ENCODE measurements around the gene TNFRSF19.

Gene TNFRSF19

GRCh38 chr13:23680845-23681669 lies 110.8 kb downstream of the TNFRSF19 start:
- Histone ChIP-seq H3K9ac (ENCODE audit: low read depth, low read length, poor library complexity) (no peak overlapping the region), H2BK5ac (ENCODE audit: low read length) (no peak overlapping the region), H4K91ac (ENCODE audit: low read depth, low read length, poor library complexity) (no peak overlapping the region), H3K36me3 (replicated peaks in 1 of 2; ENCODE audit: control insufficient read depth in 2 of 2, insufficient read depth in 2 of 2, low read length in 2 of 2) (no peaks in the 10 kb centered on the region), H3K14ac (ENCODE audit: low read length) (no peak overlapping the region), H3K27me3 (ENCODE audit: control insufficient read depth in 3 of 3, insufficient read depth in 3 of 3, low read depth in 1 of 3, low read length in 3 of 3) (no peaks in the 10 kb centered on the region), H3K79me1 (ENCODE audit: low read depth, low read length) (no peaks in the 10 kb centered on the region), H3K18ac (ENCODE audit: low read length) (no peak overlapping the region), H2BK12ac (ENCODE audit: low read length) (no peak overlapping the region), H3K4me1 (ENCODE audit: control insufficient read depth in 2 of 2, insufficient read depth in 1 of 2, low read depth in 1 of 2, low read length in 2 of 2) (peaks cover 2 to 3% of the 10 kb centered on the region in 2 donors), H2BK120ac (ENCODE audit: low read depth, low read length) (no peak overlapping the region), H3K4me3 (ENCODE audit: low read length in 2 of 2) (no peak overlapping the region), H3K23ac (ENCODE audit: low read depth, low read length, poor library complexity) (no peak overlapping the region), H3K4me2 (ENCODE audit: insufficient read depth, low read length, poor library complexity, severe bottlenecking) (no peak overlapping the region), H3K4ac (ENCODE audit: low read length) (no peak overlapping the region), H4K8ac (ENCODE audit: low read depth, low read length) (no peak overlapping the region), H3K27ac (replicated peaks; ENCODE audit: low read length) (no peak overlapping the region), H2AFZ (ENCODE audit: low read length) (peak overlapping the region; percentile 65), H2BK15ac (ENCODE audit: low read length) (no peak overlapping the region), H3K9me3 (replicated peaks in 1 of 2; ENCODE audit: control insufficient read depth in 2 of 2, insufficient read depth in 1 of 2, low read depth in 1 of 2, low read length in 2 of 2) (peaks cover 3 to 16% of the 10 kb centered on the region in 2 donors), H2AK5ac (ENCODE audit: low read depth, low read length) (no peak overlapping the region)
- WGBS, 2 donors (ENCODE audit: extremely low coverage in 2 of 2, insufficient read length in 2 of 2, insufficient replicate concordance in 1 of 2): no CpG with 5 or more reads among the region's 10 CpGs
- DNase-seq (ENCODE audit: low spot score): no peak

DNA sequence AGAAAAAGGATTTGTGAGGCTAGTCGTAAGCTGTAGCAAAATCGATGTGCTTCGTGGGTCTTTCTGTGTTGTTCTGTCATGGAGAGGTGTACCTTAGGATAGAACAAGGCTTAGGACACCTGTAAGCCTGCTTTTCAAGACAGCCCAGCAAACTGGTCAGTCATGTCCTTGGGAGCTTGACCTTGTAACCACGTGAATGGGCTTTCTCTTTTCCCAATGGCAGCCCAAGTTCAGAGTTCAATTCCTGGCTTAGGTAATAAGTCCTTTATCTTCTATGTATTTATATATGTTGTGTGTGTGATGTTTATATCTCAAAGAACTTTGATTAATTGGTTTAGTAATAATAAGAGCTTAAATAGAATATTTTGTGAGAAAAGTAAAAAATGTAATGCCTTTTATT lies 112.9 kb downstream of the TNFRSF19 start:
- Histone ChIP-seq H2BK12ac (ENCODE audit: low read length) (no peak overlapping the region), H3K4me1 (ENCODE audit: control insufficient read depth in 2 of 2, insufficient read depth in 1 of 2, low read depth in 1 of 2, low read length in 2 of 2) (peaks cover 2 to 3% of the 10 kb centered on the region in 2 donors), H3K18ac (ENCODE audit: low read length) (no peak overlapping the region), H2BK5ac (ENCODE audit: low read length) (no peak overlapping the region), H3K9me3 (replicated peaks in 1 of 2; ENCODE audit: control insufficient read depth in 2 of 2, insufficient read depth in 1 of 2, low read depth in 1 of 2, low read length in 2 of 2) (peaks cover under 1 to 16% of the 10 kb centered on the region in 2 donors), H3K36me3 (replicated peaks in 1 of 2; ENCODE audit: control insufficient read depth in 2 of 2, insufficient read depth in 2 of 2, low read length in 2 of 2) (no peaks in the 10 kb centered on the region), H4K91ac (ENCODE audit: low read depth, low read length, poor library complexity) (no peak overlapping the region), H2AK5ac (ENCODE audit: low read depth, low read length) (no peak overlapping the region), H4K8ac (ENCODE audit: low read depth, low read length) (no peak overlapping the region), H3K4ac (ENCODE audit: low read length) (no peak overlapping the region), H3K79me1 (ENCODE audit: low read depth, low read length) (no peaks in the 10 kb centered on the region), H3K23ac (ENCODE audit: low read depth, low read length, poor library complexity) (no peak overlapping the region), H3K27me3 (ENCODE audit: control insufficient read depth in 3 of 3, insufficient read depth in 3 of 3, low read depth in 1 of 3, low read length in 3 of 3) (no peaks in the 10 kb centered on the region), H3K4me3 (ENCODE audit: low read length in 2 of 2) (no peak overlapping the region), H3K4me2 (ENCODE audit: insufficient read depth, low read length, poor library complexity, severe bottlenecking) (no peak overlapping the region), H2BK120ac (ENCODE audit: low read depth, low read length) (no peak overlapping the region), H3K27ac (replicated peaks; ENCODE audit: low read length) (no peak overlapping the region), H3K14ac (ENCODE audit: low read length) (no peak overlapping the region), H2AFZ (ENCODE audit: low read length) (no peak overlapping the region), H2BK15ac (ENCODE audit: low read length) (no peak overlapping the region), H3K9ac (ENCODE audit: low read depth, low read length, poor library complexity) (no peak overlapping the region)
- DNase-seq (ENCODE audit: low spot score): no peak
- no CpG with 5 or more reads among the region's 4 CpGs for WGBS, 2 donors (ENCODE audit: extremely low coverage in 2 of 2, insufficient read length in 2 of 2, insufficient replicate concordance in 1 of 2)

- H3K9ac ChIP-seq (ENCODE audit: low read depth, low read length, poor library complexity): no peak overlapping the region
- DNase-seq (ENCODE audit: low spot score): peak; percentile 15
Observed at GRCh38 chr13:23684647-23685046, 114.4 kb downstream of the TNFRSF19 start.

DNA sequence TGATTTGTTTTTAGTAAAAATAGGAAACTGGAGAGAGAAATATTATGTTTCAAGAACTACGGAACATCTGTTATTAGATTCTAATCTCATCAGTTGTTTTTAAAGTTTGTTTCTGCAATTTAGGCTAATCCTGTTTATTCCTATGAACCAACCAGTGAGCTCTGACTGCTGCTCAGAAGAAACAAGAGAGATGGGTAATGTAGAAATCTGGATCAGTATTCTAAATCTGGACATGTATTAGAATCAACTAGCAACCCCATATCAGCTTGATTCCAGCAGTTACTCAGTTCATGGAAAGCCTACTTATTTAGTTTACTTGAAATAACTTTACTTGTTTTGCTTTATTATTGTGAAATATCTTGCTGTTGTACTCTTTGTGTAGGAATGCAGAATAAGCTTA lies 115.2 kb downstream of the TNFRSF19 start:
- peaks cover 2 to 3% of the 10 kb centered on the region in 2 donors for H3K4me1 ChIP-seq (ENCODE audit: control insufficient read depth in 2 of 2, insufficient read depth in 1 of 2, low read depth in 1 of 2, low read length in 2 of 2)
- H3K27me3 ChIP-seq (ENCODE audit: control insufficient read depth in 3 of 3, insufficient read depth in 3 of 3, low read depth in 1 of 3, low read length in 3 of 3): no peaks in the 10 kb centered on the region

More at GRCh38 chr13:23684647-23685046, 114.4 kb downstream of the TNFRSF19 start:
- H4K8ac ChIP-seq (ENCODE audit: low read depth, low read length): no peak overlapping the region
- no peak overlapping the region for H3K4ac ChIP-seq (ENCODE audit: low read length)
- no peak overlapping the region for H2BK15ac ChIP-seq (ENCODE audit: low read length)
- H3K4me2 ChIP-seq (ENCODE audit: insufficient read depth, low read length, poor library complexity, severe bottlenecking): no peak overlapping the region
- H3K4me1 ChIP-seq (ENCODE audit: control insufficient read depth in 2 of 2, insufficient read depth in 1 of 2, low read depth in 1 of 2, low read length in 2 of 2): peaks cover 2 to 3% of the 10 kb centered on the region in 2 donors
- H3K18ac ChIP-seq (ENCODE audit: low read length): no peak overlapping the region
- H3K79me1 ChIP-seq (ENCODE audit: low read depth, low read length): no peaks in the 10 kb centered on the region
- no peak overlapping the region for H2BK5ac ChIP-seq (ENCODE audit: low read length)
- no peak overlapping the region for H3K4me3 ChIP-seq (ENCODE audit: low read length in 2 of 2)
- no peak overlapping the region for H2AFZ ChIP-seq (ENCODE audit: low read length)
- no peak overlapping the region for H2BK120ac ChIP-seq (ENCODE audit: low read depth, low read length)
- H3K36me3 ChIP-seq (replicated peaks in 1 of 2; ENCODE audit: control insufficient read depth in 2 of 2, insufficient read depth in 2 of 2, low read length in 2 of 2): no peaks in the 10 kb centered on the region
- H3K27ac ChIP-seq (replicated peaks; ENCODE audit: low read length): no peak overlapping the region
- no peak overlapping the region for H4K91ac ChIP-seq (ENCODE audit: low read depth, low read length, poor library complexity)
- no peaks in the 10 kb centered on the region for H3K27me3 ChIP-seq (ENCODE audit: control insufficient read depth in 3 of 3, insufficient read depth in 3 of 3, low read depth in 1 of 3, low read length in 3 of 3)
- H3K14ac ChIP-seq (ENCODE audit: low read length): no peak overlapping the region
- no peak overlapping the region for H2AK5ac ChIP-seq (ENCODE audit: low read depth, low read length)
- WGBS, 2 donors (ENCODE audit: extremely low coverage in 2 of 2, insufficient read length in 2 of 2, insufficient replicate concordance in 1 of 2): no CpG with 5 or more reads among the region's 2 CpGs
- H3K23ac ChIP-seq (ENCODE audit: low read depth, low read length, poor library complexity): no peak overlapping the region
- no peak overlapping the region for H2BK12ac ChIP-seq (ENCODE audit: low read length)
- H3K9me3 ChIP-seq (replicated peaks in 1 of 2; ENCODE audit: control insufficient read depth in 2 of 2, insufficient read depth in 1 of 2, low read depth in 1 of 2, low read length in 2 of 2): peaks cover 0 to 12% of the 10 kb centered on the region in 2 donors

More for the DNA sequence above, 115.2 kb downstream of the TNFRSF19 start:
- Histone ChIP-seq H3K23ac (ENCODE audit: low read depth, low read length, poor library complexity) (no peak overlapping the region), H3K4me2 (ENCODE audit: insufficient read depth, low read length, poor library complexity, severe bottlenecking) (no peak overlapping the region), H3K79me1 (ENCODE audit: low read depth, low read length) (no peaks in the 10 kb centered on the region), H3K4ac (ENCODE audit: low read length) (no peak overlapping the region), H2AK5ac (ENCODE audit: low read depth, low read length) (no peak overlapping the region), H3K4me3 (ENCODE audit: low read length in 2 of 2) (no peak overlapping the region), H4K8ac (ENCODE audit: low read depth, low read length) (no peak overlapping the region), H2BK12ac (ENCODE audit: low read length) (no peak overlapping the region), H2BK120ac (ENCODE audit: low read depth, low read length) (no peak overlapping the region), H2AFZ (ENCODE audit: low read length) (no peak overlapping the region), H3K27ac (replicated peaks; ENCODE audit: low read length) (no peak overlapping the region), H3K36me3 (replicated peaks in 1 of 2; ENCODE audit: control insufficient read depth in 2 of 2, insufficient read depth in 2 of 2, low read length in 2 of 2) (no peaks in the 10 kb centered on the region), H2BK15ac (ENCODE audit: low read length) (no peak overlapping the region), H3K9ac (ENCODE audit: low read depth, low read length, poor library complexity) (no peak overlapping the region), H2BK5ac (ENCODE audit: low read length) (no peak overlapping the region), H3K9me3 (replicated peaks in 1 of 2; ENCODE audit: control insufficient read depth in 2 of 2, insufficient read depth in 1 of 2, low read depth in 1 of 2, low read length in 2 of 2) (peaks cover 0 to 12% of the 10 kb centered on the region in 2 donors), H3K18ac (ENCODE audit: low read length) (no peak overlapping the region), H4K91ac (ENCODE audit: low read depth, low read length, poor library complexity) (no peak overlapping the region), H3K14ac (ENCODE audit: low read length) (no peak overlapping the region)
- no CpG with 5 or more reads among the region's 1 CpG for WGBS, 2 donors (ENCODE audit: extremely low coverage in 2 of 2, insufficient read length in 2 of 2, insufficient replicate concordance in 1 of 2)
- DNase-seq (ENCODE audit: low spot score): no peak

Data from neuronal stem cell (in vitro differentiated cells).